ACHN (cell line): ENCODE data around the gene PLAAT3.
"Not testable (repeated sequence)": the region's sequence is repeated elsewhere in the genome, so short reads cannot be mapped to it uniquely, and the experiment has no call there.

Experiments used
- DNase-seq: peaks from one replicate; pipeline ENCODE4 v3.0.0-alpha.2; 2015
- in situ Hi-C: cut with HindIII; loops from 2 replicates; pipeline ENCODE4 v1.10.0; 2017; ENCODE audit warnings: low sequenced_read_pairs, low pct_ligation_motif_present, low pct_unique_long_range_greater_than_20kb

PLAAT3 gene

DNA sequence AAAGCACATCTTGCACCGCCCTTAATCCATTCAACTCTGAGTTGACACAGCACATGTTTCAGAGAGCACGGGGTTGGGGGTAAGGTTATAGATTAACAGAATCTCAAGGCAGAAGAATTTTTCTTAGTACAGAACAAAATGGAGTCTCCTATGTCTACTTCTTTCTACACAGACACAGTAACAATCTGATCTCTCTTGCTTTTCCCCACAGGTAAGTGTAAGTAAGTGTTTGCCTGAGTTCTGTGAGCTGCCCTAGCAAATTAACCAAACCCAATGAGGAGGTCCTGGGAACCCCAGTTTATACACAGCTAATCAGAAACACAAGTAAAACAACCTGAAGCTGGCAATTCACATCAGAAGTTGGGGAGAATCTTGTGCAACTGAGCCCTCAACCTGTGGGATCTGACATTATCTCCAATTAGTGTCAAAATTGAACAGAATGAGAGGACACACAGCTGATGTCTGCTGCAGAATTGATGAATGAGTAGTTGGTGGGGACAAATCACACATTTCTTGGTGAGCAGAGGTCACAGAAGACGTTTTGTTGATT, 85.4 kb downstream of the PLAAT3 start:
- in situ Hi-C loops, DNase-seq: not testable (repeated sequence)

DNA sequence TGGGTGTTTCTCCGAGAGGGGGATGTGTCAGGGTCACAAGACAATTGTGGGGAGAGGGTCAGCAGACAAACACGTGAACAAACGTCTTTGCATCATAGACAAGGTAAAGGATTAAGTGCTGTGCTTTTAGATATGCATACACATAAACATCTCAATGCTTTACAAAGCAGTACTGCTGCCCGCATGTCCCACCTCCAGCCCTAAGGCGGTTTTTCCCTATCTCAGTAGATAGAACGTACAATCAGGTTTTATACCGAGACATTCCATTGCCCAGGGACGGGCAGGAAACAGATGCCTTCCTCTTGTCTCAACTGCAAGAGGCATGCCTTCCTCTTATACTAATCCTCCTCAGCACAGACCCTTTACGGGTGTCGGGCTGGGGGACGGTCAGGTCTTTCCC, 86.1 kb downstream of the PLAAT3 start:
- in situ Hi-C loops, DNase-seq: not testable (repeated sequence)

- no peak for DNase-seq
- in situ Hi-C loops, result no loop called here
Measured at GRCh38 chr11:63527667-63528066, 86.6 kb downstream of the PLAAT3 start.
